ENCODE results near the gene IFITM2. TPM values are rescaled to one million over a fixed set of nuclear protein-coding genes. Genes with fewer than 3 reads are reported as not detected.
A peak's percentile ranks its signal among the peaks of the same experiment; 100 is the strongest.
"Not testable (repeated sequence)": the region's sequence is repeated elsewhere in the genome, so short reads cannot be mapped to it uniquely, and the experiment has no call there.

The IFITM2 gene
- total RNA-seq, 1 donor from 2014 or later = 3.7 TPM

GRCh38 chr11:342328-342727 is 34.7 kb downstream of the IFITM2 start:
- FAIRE-seq = no peak
- TF ChIP-seq CTCF (IDR thresholded peaks at IDR 0.05; ENCODE audit: insufficient read depth, low read length, severe bottlenecking) = no peak
- Histone ChIP-seq H3K4me3 (ENCODE audit: low read depth, low read length) (no peak overlapping the region), H3K36me3 (ENCODE audit: control insufficient read depth, insufficient read depth, low read length) (no peaks in the 10 kb centered on the region), H3K27me3 (ENCODE audit: control insufficient read depth, insufficient read depth, low read length) (peaks cover 1% of the 10 kb centered on the region)
- no peak for DNase-seq (ENCODE audit: low read depth)

- DNase-seq (ENCODE audit: low read depth) (no peak), FAIRE-seq (no peak)
- no peak for TF ChIP-seq CTCF (IDR thresholded peaks at IDR 0.05; ENCODE audit: insufficient read depth, low read length, severe bottlenecking)
- Histone ChIP-seq H3K27me3 (ENCODE audit: control insufficient read depth, insufficient read depth, low read length) (peaks cover 1% of the 10 kb centered on the region), H3K4me3 (ENCODE audit: low read depth, low read length) (no peak overlapping the region), H3K36me3 (ENCODE audit: control insufficient read depth, insufficient read depth, low read length) (no peaks in the 10 kb centered on the region)
Measured at GRCh38 chr11:344836-345578, 37.4 kb downstream of the IFITM2 start.

- no peak for TF ChIP-seq CTCF (IDR thresholded peaks at IDR 0.05; ENCODE audit: insufficient read depth, low read length, severe bottlenecking)
- DNase-seq (ENCODE audit: low read depth) (no peak), FAIRE-seq (no peak)
- Histone ChIP-seq H3K36me3 (ENCODE audit: control insufficient read depth, insufficient read depth, low read length) (no peaks in the 10 kb centered on the region), H3K27me3 (ENCODE audit: control insufficient read depth, insufficient read depth, low read length) (peaks cover 1% of the 10 kb centered on the region), H3K4me3 (ENCODE audit: low read depth, low read length) (no peak overlapping the region)
Measured at GRCh38 chr11:346529-346928, 38.9 kb downstream of the IFITM2 start.

- H3K4me3 ChIP-seq (ENCODE audit: low read depth, low read length); H3K36me3 ChIP-seq (ENCODE audit: control insufficient read depth, insufficient read depth, low read length); H3K27me3 ChIP-seq (ENCODE audit: control insufficient read depth, insufficient read depth, low read length); DNase-seq (ENCODE audit: low read depth): not testable (repeated sequence)
- peak; percentile 97 for FAIRE-seq
Measured at GRCh38 chr11:349270-349954, 41.8 kb downstream of the IFITM2 start.

- not testable (repeated sequence) for H3K36me3 ChIP-seq (ENCODE audit: control insufficient read depth, insufficient read depth, low read length); H3K4me3 ChIP-seq (ENCODE audit: low read depth, low read length); H3K27me3 ChIP-seq (ENCODE audit: control insufficient read depth, insufficient read depth, low read length); DNase-seq (ENCODE audit: low read depth); FAIRE-seq
Measured at GRCh38 chr11:350033-350722, 42.6 kb downstream of the IFITM2 start.

- FAIRE-seq (no peak), DNase-seq (ENCODE audit: low read depth) (peak; percentile 79)
- H3K27me3 ChIP-seq (ENCODE audit: control insufficient read depth, insufficient read depth, low read length) = no peaks in the 10 kb centered on the region
- no peaks in the 10 kb centered on the region for H3K36me3 ChIP-seq (ENCODE audit: control insufficient read depth, insufficient read depth, low read length)
- no peak for TF ChIP-seq CTCF (IDR thresholded peaks at IDR 0.05; ENCODE audit: insufficient read depth, low read length, severe bottlenecking)
- H3K4me3 ChIP-seq (ENCODE audit: low read depth, low read length) = no peak overlapping the region
Measured at GRCh38 chr11:350723-351255, 43.2 kb downstream of the IFITM2 start.

All from bronchial epithelial cell (primary cell).